ENCODE data around the gene RAB3C. TPM values are rescaled to one million over a fixed set of nuclear protein-coding genes. Genes with fewer than 3 reads are reported as not detected.

The RAB3C gene
- polyA plus RNA-seq, 2 donors, result 0.02 to 0.04 TPM

DNA sequence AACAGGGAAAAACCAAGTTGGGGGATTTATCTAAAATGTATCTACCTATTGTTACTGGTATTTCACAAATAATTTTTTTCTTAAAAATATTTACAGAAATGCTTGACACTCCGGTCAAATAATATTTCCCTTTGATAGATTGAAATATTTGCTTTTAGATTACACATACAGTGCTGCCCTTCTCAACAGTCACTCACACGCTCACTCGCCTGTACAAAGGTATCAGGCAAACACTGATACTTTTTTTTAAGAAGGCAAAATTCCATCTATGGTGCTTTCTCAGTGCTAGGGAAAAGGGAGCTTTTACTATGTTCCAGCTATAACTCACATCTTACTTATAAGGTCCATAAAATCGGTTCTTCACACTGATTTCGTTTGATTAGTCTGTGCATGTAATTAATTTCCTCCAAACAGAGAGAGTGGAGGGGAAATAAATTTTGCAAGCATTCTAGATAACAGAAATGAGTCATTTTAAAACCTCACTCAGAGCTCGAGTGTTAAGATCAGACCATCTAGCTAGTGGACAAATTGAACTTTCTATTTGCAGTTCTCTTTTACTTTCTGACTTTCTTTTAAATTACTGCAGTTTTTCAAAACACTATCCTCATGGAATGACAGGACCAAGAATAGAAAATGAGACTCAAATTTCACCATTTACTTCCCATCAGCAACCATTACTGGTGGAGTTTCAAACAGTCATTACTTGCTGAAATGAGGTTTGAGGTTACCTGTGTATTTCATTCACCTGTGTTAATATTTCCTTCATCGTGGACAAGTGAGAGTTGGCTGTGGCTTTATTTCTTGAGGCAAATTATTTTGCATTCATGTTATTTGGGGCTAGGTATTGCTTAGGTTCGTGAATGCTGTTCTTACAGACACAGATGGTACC lies 273.2 kb downstream of the RAB3C start:
- H3K27me3 ChIP-seq (ENCODE audit: control insufficient read depth in 1 of 2, insufficient read depth in 2 of 2, low read length in 2 of 2), result no peaks in the 10 kb centered on the region
- H3K4me1 ChIP-seq (ENCODE audit: control insufficient read depth in 2 of 2, insufficient read depth in 2 of 2, low read length in 1 of 2), result no peaks in the 10 kb centered on the region
- no peak overlapping the region for H3K27ac ChIP-seq (ENCODE audit: low read depth in 2 of 2, low read length in 1 of 2)
- H3K36me3 ChIP-seq (ENCODE audit: control insufficient read depth in 2 of 2, insufficient read depth in 2 of 2, low read length in 1 of 2), result no peaks in the 10 kb centered on the region
- H3K9me3 ChIP-seq (ENCODE audit: control insufficient read depth in 2 of 2, insufficient read depth in 1 of 2, low read depth in 1 of 2, low read length in 1 of 2), result no peaks in the 10 kb centered on the region
- H3K4me3 ChIP-seq (ENCODE audit: low read depth in 1 of 2, low read length in 2 of 2), result no peak overlapping the region
- WGBS, 2 donors, result 53 to 59% methylated on average over 8 of the region's 8 CpGs

DNA sequence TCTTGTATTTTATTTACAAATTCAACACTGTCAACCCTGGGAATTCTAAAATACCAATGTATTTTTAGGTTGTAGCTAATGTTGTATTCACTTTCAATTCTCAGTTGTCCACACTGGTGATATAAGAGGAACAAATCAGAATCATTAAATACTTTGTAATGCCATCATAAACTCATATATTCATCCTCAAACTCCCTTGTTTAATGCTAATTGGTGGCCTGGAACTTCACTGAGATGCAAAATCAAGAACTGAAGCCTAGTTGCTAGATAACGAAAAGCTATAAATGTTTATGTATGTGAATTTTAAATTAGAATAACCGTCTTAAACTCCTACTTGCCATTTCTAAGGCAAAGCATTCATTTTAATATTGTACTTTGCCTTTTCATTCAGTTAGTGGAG lies 274.7 kb downstream of the RAB3C start:
- H3K27ac ChIP-seq (ENCODE audit: low read depth in 2 of 2, low read length in 1 of 2), result no peak overlapping the region
- WGBS, 2 donors, result 43 to 46% methylated on average over 2 of the region's 2 CpGs
- no peaks in the 10 kb centered on the region for H3K9me3 ChIP-seq (ENCODE audit: control insufficient read depth in 2 of 2, insufficient read depth in 1 of 2, low read depth in 1 of 2, low read length in 1 of 2)
- no peaks in the 10 kb centered on the region for H3K36me3 ChIP-seq (ENCODE audit: control insufficient read depth in 2 of 2, insufficient read depth in 2 of 2, low read length in 1 of 2)
- no peaks in the 10 kb centered on the region for H3K4me1 ChIP-seq (ENCODE audit: control insufficient read depth in 2 of 2, insufficient read depth in 2 of 2, low read length in 1 of 2)
- H3K4me3 ChIP-seq (ENCODE audit: low read depth in 1 of 2, low read length in 2 of 2), result no peak overlapping the region
- H3K27me3 ChIP-seq (ENCODE audit: control insufficient read depth in 1 of 2, insufficient read depth in 2 of 2, low read length in 2 of 2), result no peaks in the 10 kb centered on the region

DNA sequence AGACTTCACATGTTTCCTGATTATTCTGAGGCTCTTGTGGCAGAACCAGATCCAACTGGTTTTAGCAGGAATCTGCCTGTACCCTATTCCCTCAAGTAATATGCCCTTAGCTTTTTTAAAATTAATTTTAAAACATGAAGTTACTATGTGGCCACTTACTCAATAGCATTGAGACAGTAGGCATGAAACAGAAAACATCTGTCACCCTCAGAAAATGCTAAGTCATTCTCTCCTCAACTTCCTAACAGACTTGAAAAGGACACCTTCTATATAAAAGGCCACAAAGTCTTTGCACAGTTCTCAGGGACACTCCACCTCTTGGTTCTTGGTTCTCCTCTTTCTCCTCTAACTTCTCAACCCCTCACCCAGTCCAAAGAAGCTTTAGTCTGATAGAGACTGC lies 277.8 kb downstream of the RAB3C start:
- Histone ChIP-seq H3K27ac (ENCODE audit: low read depth in 2 of 2, low read length in 1 of 2) (no peak overlapping the region), H3K4me1 (ENCODE audit: control insufficient read depth in 2 of 2, insufficient read depth in 2 of 2, low read length in 1 of 2) (no peaks in the 10 kb centered on the region), H3K4me3 (ENCODE audit: low read depth in 1 of 2, low read length in 2 of 2) (no peak overlapping the region), H3K36me3 (ENCODE audit: control insufficient read depth in 2 of 2, insufficient read depth in 2 of 2, low read length in 1 of 2) (no peaks in the 10 kb centered on the region), H3K27me3 (ENCODE audit: control insufficient read depth in 1 of 2, insufficient read depth in 2 of 2, low read length in 2 of 2) (no peaks in the 10 kb centered on the region), H3K9me3 (ENCODE audit: control insufficient read depth in 2 of 2, insufficient read depth in 1 of 2, low read depth in 1 of 2, low read length in 1 of 2) (no peaks in the 10 kb centered on the region)

DNA sequence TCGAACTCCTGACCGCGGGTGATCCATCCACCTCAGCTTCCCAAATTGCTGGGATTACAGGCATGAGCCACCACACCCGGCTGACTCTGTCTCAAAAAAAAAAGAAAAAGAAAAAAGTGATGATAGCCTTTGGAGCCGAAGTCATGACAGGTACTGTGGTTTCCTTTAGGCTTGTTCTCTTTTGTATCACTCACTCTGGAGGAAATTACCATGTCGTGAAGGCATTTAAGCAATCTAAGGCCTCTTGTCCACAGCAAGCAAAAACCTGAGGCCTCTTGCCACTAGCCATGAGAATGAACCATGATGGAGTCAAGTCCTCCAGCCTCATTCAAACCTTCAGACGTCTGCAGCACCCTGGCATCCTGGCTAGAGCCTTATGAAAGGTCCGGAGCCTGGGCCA lies 286.1 kb downstream of the RAB3C start:
- no peak overlapping the region for H3K27ac ChIP-seq (ENCODE audit: low read depth in 2 of 2, low read length in 1 of 2)
- no peaks in the 10 kb centered on the region for H3K9me3 ChIP-seq (ENCODE audit: control insufficient read depth in 2 of 2, insufficient read depth in 1 of 2, low read depth in 1 of 2, low read length in 1 of 2)
- H3K36me3 ChIP-seq (ENCODE audit: control insufficient read depth in 2 of 2, insufficient read depth in 2 of 2, low read length in 1 of 2), result no peaks in the 10 kb centered on the region
- H3K27me3 ChIP-seq (ENCODE audit: control insufficient read depth in 1 of 2, insufficient read depth in 2 of 2, low read length in 2 of 2), result peaks cover 0 to 6% of the 10 kb centered on the region in 2 donors
- no peak overlapping the region for H3K4me3 ChIP-seq (ENCODE audit: low read depth in 1 of 2, low read length in 2 of 2)
- WGBS, 2 donors, result 56 to 84% methylated on average over 8 of the region's 8 CpGs
- H3K4me1 ChIP-seq (ENCODE audit: control insufficient read depth in 2 of 2, insufficient read depth in 2 of 2, low read length in 1 of 2), result no peaks in the 10 kb centered on the region

DNA sequence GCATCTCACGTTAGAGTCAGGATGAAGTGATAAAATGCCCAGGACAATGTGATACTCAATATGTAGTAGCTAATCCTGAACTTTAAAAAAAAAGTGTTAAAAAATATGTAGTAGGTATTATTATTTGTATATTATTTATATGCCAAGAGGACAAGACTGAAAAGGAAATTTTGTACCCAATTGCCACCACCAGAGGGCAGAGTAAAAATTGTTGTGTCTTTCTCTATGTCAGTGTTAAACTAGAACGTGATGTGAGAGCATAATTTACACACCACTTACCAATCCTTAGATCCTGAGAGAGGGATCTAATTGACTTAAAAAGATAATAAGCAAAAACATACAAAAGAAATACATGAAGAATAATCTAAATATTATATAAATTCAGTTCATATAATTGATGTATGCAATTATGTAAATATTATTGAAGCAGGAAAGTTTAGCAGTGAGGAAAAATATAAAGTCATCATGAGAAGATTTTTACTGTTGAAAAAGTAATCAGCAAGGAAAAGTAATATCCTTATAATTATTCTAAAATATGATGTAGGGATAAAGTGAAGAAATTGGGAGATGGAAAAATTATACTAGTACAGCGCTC lies 288.9 kb downstream of the RAB3C start:
- 51 to 54% methylated on average over 3 of the region's 3 CpGs for WGBS, 2 donors
- no peak overlapping the region for H3K4me3 ChIP-seq (ENCODE audit: low read depth in 1 of 2, low read length in 2 of 2)

DNA sequence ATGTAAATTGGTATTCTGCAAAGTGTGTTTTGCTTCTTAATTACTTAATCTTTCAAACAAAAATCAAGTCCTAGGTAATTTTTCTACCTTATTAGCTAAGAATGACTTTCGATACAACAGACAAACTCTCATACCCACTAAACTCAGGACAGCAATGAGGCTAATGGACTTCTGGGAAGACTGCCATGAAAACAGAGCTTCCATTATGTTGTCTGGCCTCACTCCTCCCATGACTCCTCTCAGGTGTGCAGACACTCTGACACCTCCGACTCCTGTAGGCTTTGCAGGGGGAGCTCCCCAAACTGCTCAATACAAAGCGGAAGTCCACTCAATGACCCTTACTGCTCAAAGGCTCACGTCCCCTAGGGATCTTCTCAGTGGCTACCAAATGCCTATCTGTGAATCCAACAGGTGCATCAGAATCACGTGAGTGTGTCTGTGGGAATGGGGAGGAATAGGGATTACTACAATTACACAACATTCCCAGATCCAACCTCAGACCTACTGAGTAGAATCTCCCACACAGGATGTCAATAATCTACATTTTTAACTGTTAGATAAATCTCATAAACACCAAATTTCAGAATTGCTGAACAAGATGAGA lies 289.9 kb downstream of the RAB3C start:
- Histone ChIP-seq H3K36me3 (ENCODE audit: control insufficient read depth in 2 of 2, insufficient read depth in 2 of 2, low read length in 1 of 2) (no peaks in the 10 kb centered on the region), H3K4me3 (ENCODE audit: low read depth in 1 of 2, low read length in 2 of 2) (no peak overlapping the region), H3K4me1 (ENCODE audit: control insufficient read depth in 2 of 2, insufficient read depth in 2 of 2, low read length in 1 of 2) (no peaks in the 10 kb centered on the region), H3K27me3 (ENCODE audit: control insufficient read depth in 1 of 2, insufficient read depth in 2 of 2, low read length in 2 of 2) (peaks cover 0 to under 1% of the 10 kb centered on the region in 2 donors), H3K27ac (ENCODE audit: low read depth in 2 of 2, low read length in 1 of 2) (no peak overlapping the region), H3K9me3 (ENCODE audit: control insufficient read depth in 2 of 2, insufficient read depth in 1 of 2, low read depth in 1 of 2, low read length in 1 of 2) (no peaks in the 10 kb centered on the region)
- WGBS, 2 donors, result 83 to 85% methylated on average over 5 of the region's 5 CpGs

More for the DNA sequence above, 288.9 kb downstream of the RAB3C start:
- H3K27me3 ChIP-seq (ENCODE audit: control insufficient read depth in 1 of 2, insufficient read depth in 2 of 2, low read length in 2 of 2), result peaks cover 0 to 3% of the 10 kb centered on the region in 2 donors
- no peak overlapping the region for H3K27ac ChIP-seq (ENCODE audit: low read depth in 2 of 2, low read length in 1 of 2)
- no peaks in the 10 kb centered on the region for H3K9me3 ChIP-seq (ENCODE audit: control insufficient read depth in 2 of 2, insufficient read depth in 1 of 2, low read depth in 1 of 2, low read length in 1 of 2)
- no peaks in the 10 kb centered on the region for H3K4me1 ChIP-seq (ENCODE audit: control insufficient read depth in 2 of 2, insufficient read depth in 2 of 2, low read length in 1 of 2)
- no peaks in the 10 kb centered on the region for H3K36me3 ChIP-seq (ENCODE audit: control insufficient read depth in 2 of 2, insufficient read depth in 2 of 2, low read length in 1 of 2)

DNA sequence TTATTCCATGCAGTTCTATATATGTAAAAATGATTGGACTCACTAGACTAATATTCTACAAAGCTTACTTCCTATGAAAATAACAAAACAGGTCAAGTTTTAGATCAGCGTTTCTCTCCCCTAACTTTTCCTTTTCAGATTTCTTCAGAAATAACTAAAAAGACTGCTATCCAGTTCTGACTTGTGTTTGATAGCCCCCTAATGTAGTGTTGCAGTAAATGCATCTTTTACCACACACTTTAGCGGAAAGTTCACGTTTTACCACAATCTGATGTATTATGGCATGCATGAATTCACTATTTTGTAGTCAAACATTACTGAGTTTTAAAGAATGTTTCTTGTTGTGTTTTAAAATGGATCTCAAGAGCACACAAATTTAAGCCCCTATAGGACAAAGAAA lies 292.7 kb downstream of the RAB3C start:
- Histone ChIP-seq H3K27ac (ENCODE audit: low read depth in 2 of 2, low read length in 1 of 2) (no peak overlapping the region), H3K36me3 (ENCODE audit: control insufficient read depth in 2 of 2, insufficient read depth in 2 of 2, low read length in 1 of 2) (no peaks in the 10 kb centered on the region), H3K27me3 (ENCODE audit: control insufficient read depth in 1 of 2, insufficient read depth in 2 of 2, low read length in 2 of 2) (no peaks in the 10 kb centered on the region), H3K4me3 (ENCODE audit: low read depth in 1 of 2, low read length in 2 of 2) (no peak overlapping the region), H3K4me1 (ENCODE audit: control insufficient read depth in 2 of 2, insufficient read depth in 2 of 2, low read length in 1 of 2) (no peaks in the 10 kb centered on the region), H3K9me3 (ENCODE audit: control insufficient read depth in 2 of 2, insufficient read depth in 1 of 2, low read depth in 1 of 2, low read length in 1 of 2) (no peaks in the 10 kb centered on the region)
- WGBS, 2 donors, result 71 to 75% methylated on average over 3 of the region's 3 CpGs

DNA sequence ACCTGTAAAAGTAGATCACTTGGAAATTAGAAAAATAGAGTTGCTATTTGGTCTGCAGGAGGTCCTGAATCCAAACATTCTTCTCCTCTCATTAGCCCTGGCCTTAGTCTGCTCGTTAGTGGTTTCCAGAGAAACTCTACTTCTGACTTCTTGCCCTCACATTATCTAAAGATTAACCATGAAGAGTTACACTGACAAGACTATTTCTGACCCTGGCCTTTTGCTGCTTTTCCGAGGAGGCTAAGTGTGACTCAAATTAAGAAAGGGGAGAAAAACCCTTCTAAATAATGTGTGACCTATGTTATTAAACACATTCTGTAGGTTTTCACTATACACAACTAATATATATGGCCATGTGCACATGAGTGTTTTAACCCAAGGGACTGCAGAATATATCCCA lies 302.4 kb downstream of the RAB3C start:
- WGBS, 2 donors, result 66 to 70% methylated on average over 2 of the region's 2 CpGs
- H3K9me3 ChIP-seq (ENCODE audit: control insufficient read depth in 2 of 2, insufficient read depth in 1 of 2, low read depth in 1 of 2, low read length in 1 of 2), result peaks cover 0 to 2% of the 10 kb centered on the region in 2 donors
- no peaks in the 10 kb centered on the region for H3K4me1 ChIP-seq (ENCODE audit: control insufficient read depth in 2 of 2, insufficient read depth in 2 of 2, low read length in 1 of 2)
- H3K4me3 ChIP-seq (ENCODE audit: low read depth in 1 of 2, low read length in 2 of 2), result no peak overlapping the region
- H3K27me3 ChIP-seq (ENCODE audit: control insufficient read depth in 1 of 2, insufficient read depth in 2 of 2, low read length in 2 of 2), result no peaks in the 10 kb centered on the region
- H3K36me3 ChIP-seq (ENCODE audit: control insufficient read depth in 2 of 2, insufficient read depth in 2 of 2, low read length in 1 of 2), result no peaks in the 10 kb centered on the region
- H3K27ac ChIP-seq (ENCODE audit: low read depth in 2 of 2, low read length in 1 of 2), result no peak overlapping the region

DNA sequence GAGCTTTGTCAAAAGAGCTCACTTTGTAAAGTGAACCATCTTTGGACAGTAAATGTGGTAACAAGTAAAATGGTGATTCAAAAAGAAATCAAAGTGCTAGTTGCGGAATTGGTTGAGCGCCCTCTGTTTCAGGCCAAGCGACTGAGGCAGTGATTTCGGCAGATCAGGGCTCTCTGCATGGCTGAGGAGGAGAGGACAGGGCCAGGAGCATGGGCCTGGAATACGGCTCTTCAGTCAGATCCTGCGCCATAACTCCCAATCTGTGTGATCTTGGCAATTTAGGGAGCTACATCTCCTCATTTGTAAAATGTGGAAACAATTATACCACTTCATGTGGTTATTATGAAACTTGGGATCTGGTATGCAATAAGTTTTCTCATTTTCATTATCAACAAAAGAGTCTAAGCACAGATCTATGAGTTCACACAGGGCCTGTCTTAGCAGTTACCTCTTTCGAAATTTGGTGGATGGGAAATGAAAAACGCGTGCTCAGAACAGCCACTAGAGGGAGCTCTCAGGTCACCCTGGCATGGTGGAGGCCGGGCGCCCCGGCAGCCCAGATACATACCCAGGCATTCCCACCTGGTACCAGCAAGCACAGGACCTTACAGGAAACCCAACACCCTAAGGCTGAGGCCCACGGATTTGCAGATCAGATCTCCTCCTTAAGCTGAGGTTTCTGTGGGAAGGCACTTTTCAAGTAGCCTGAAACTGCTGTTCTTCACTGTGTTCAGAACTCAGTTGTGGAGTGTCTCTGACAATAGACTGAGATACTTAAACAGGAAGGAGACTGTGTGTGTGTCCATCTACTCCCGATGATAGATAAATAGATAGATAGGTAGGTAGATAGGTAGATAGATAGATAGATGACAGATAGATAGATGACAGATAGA lies 303.7 kb downstream of the RAB3C start:
- Histone ChIP-seq H3K9me3 (ENCODE audit: control insufficient read depth in 2 of 2, insufficient read depth in 1 of 2, low read depth in 1 of 2, low read length in 1 of 2) (peaks cover 0 to 2% of the 10 kb centered on the region in 2 donors), H3K4me1 (ENCODE audit: control insufficient read depth in 2 of 2, insufficient read depth in 2 of 2, low read length in 1 of 2) (no peaks in the 10 kb centered on the region), H3K4me3 (ENCODE audit: low read depth in 1 of 2, low read length in 2 of 2) (no peak overlapping the region), H3K27me3 (ENCODE audit: control insufficient read depth in 1 of 2, insufficient read depth in 2 of 2, low read length in 2 of 2) (no peaks in the 10 kb centered on the region), H3K27ac (ENCODE audit: low read depth in 2 of 2, low read length in 1 of 2) (no peak overlapping the region), H3K36me3 (ENCODE audit: control insufficient read depth in 2 of 2, insufficient read depth in 2 of 2, low read length in 1 of 2) (no peaks in the 10 kb centered on the region)
- 41 to 42% methylated on average over 14 of the region's 14 CpGs for WGBS, 2 donors
